RCC 7860 (cell line): Measurements from ENCODE around the gene DUSP21.
A peak's percentile ranks its signal among the peaks of the same experiment; 100 is the strongest.
"Not testable (repeated sequence)": the region's sequence is repeated elsewhere in the genome, so short reads cannot be mapped to it uniquely, and the experiment has no call there.

Experiments used
- DNase-seq: peaks from one replicate; pipeline ENCODE4 v3.0.0-alpha.2; 2015; ENCODE audit warnings: low spot score
- FAIRE-seq: peaks from 2 replicates; lab custom pipeline; 2012; peaks lifted over from hg19 to GRCh38; lab: Jason Lieb, UNC

The DUSP21 gene

GRCh38 chrX:44875185-44875489 is 31.3 kb downstream of the DUSP21 start:
- DNase-seq, result no peak
- peak; percentile 20 for FAIRE-seq

- DNase-seq, result no peak
- peak; percentile 65 for FAIRE-seq
These were observed 32.3 kb downstream of the DUSP21 start for GRCh38 chrX:44876086-44876485.

- no peak for DNase-seq
- no peak for FAIRE-seq
These were observed 32.9 kb downstream of the DUSP21 start for GRCh38 chrX:44876767-44877166.

- FAIRE-seq, result no peak
- no peak for DNase-seq
These were observed 35.0 kb downstream of the DUSP21 start for GRCh38 chrX:44878780-44879179.

GRCh38 chrX:44881549-44881948 is 37.7 kb downstream of the DUSP21 start:
- no peak for DNase-seq
- FAIRE-seq, result no peak

GRCh38 chrX:44882635-44883034 is 38.8 kb downstream of the DUSP21 start:
- DNase-seq (no peak), FAIRE-seq (no peak)

GRCh38 chrX:44884944-44885343 is 41.1 kb downstream of the DUSP21 start:
- FAIRE-seq (no peak), DNase-seq (no peak)

- FAIRE-seq, result no peak
- no peak for DNase-seq
These were observed 46.0 kb downstream of the DUSP21 start for GRCh38 chrX:44889824-44890223.

- FAIRE-seq (no peak), DNase-seq (no peak)
These were observed 46.4 kb downstream of the DUSP21 start for GRCh38 chrX:44890247-44890646.

GRCh38 chrX:44890687-44891086 is 46.9 kb downstream of the DUSP21 start:
- not testable (repeated sequence) for FAIRE-seq, DNase-seq

- DNase-seq (no peak), FAIRE-seq (no peak)
These were observed 47.8 kb downstream of the DUSP21 start for GRCh38 chrX:44891642-44892041.
